Stomach (tissue), 9 donors: ENCODE measurements around the gene ABCF2. TPM values are rescaled to one million over a fixed set of nuclear protein-coding genes. Genes with fewer than 3 reads are reported as not detected.

Experiments used
- DNase-seq, 2 donors: peaks; one replicate each; pipeline versions ENCODE4 v3.0.0 to v3.0.0-alpha.2; 2013 to 2019
- H3K27ac ChIP-seq, 5 donors: fragments of 200-600 bp in 4 of 5; sonication (generic) in 4 of 5; one replicate each; pipeline ENCODE4 v1.5.1; 2013 to 2019; ENCODE audit warnings: mild to moderate bottlenecking in 1 of 5, moderate library complexity in 1 of 5
- H3K27me3 ChIP-seq, 3 donors: fragments of 200-600 bp; sonication (generic); one replicate each; pipeline ENCODE4 v1.5.1; 2017 to 2019; ENCODE audit warnings: mixed run types in 1 of 3
- H3K36me3 ChIP-seq, 4 donors: fragments of 200-600 bp; sonication (generic); 1 replicate in 3 of 4; 2 replicates in 1 of 4; pipeline ENCODE4 v1.5.1; 2016 to 2019
- H3K4me1 ChIP-seq, 4 donors: fragments of 200-600 bp; sonication (generic); one replicate each; pipeline ENCODE4 v1.5.1; 2016 to 2019
- H3K4me3 ChIP-seq, 4 donors: fragments of 200-600 bp; sonication (generic) in 3 of 4; one replicate each; pipeline ENCODE4 v1.5.1; 2016 to 2019; ENCODE audit warnings: mild to moderate bottlenecking in 1 of 4
- H3K9me3 ChIP-seq, 4 donors: fragments of 200-600 bp; sonication (generic); one replicate each; pipeline ENCODE4 v1.5.1; 2016 to 2019
- EP300 ChIP-seq: sonication (generic); formaldehyde crosslinking; IDR thresholded peaks from one replicate; pipeline ENCODE4 v1.6.1; 2017; ENCODE audit warnings: antibody characterized with exemption
- POLR2A ChIP-seq, 4 donors: fragments of 450-650 bp; IDR thresholded peaks; one replicate each; pipeline ENCODE4 v1.6.1; 2016; ENCODE audit warnings: antibody characterized with exemption in 4 of 4, control low read depth in 2 of 4, mild to moderate bottlenecking in 1 of 4, moderate library complexity in 1 of 4
- POLR2AphosphoS5 ChIP-seq, 3 donors: sonication (generic); formaldehyde crosslinking; IDR thresholded peaks; one replicate each; pipeline ENCODE4 v1.6.1; 2016; ENCODE audit warnings: antibody characterized with exemption in 3 of 3
- WGBS, 5 donors: extraction: QIAGEN DNeasy Blood & Tissue Kit in 3 of 5; methylation state at CpG; one replicate each; pipeline versions ENCODE4 v1.1.5 to v1.1.7; 2013 to 2018; 5-methylcytosine and 5-hydroxymethylcytosine counted together
- intact Hi-C: fragments of 100-400 bp; cut with DNase I; formaldehyde crosslinking; loops from one replicate; pipeline ENCODE4 v1.15.1; 2023; ENCODE audit warnings: low total_unique reads
- polyA plus RNA-seq, 3 donors: library from polyadenylated mRNA; stranded (reverse); fragments of 200-250 nt; gene quantifications; one replicate each; pipeline ENCODE4 v1.2.3, GENCODE V29; 2013
- total RNA-seq, 5 donors: library from RNA; depleted of rRNA; stranded (reverse); fragments of >200 nt; gene quantifications; one replicate each; pipeline versions ENCODE4 v1.1.0 to v1.2.3, GENCODE V29; 2014 to 2016
- TF ChIP-seq, protein P1 (sequence below), 7 experiments: fragments of 450-650 bp in 4 of 7; fragments of 200-600 bp in 3 of 7; sonication (generic) in 3 of 7; IDR thresholded peaks; one replicate each; pipeline ENCODE4 v1.5.1; 2016 to 2019; ENCODE audit warnings: antibody characterized with exemption in 7 of 7, control low read depth in 2 of 7, mild to moderate bottlenecking in 1 of 7
- donor health status: healthy with polysubstance abuse.
- donor health status: Bipolar disorder and iron deficiency.
- donor health status: healthy.

The ABCF2 gene
- total and polyA plus RNA-seq, 8 donors: 5.2 to 28.0 (median 15.2) TPM

DNA sequence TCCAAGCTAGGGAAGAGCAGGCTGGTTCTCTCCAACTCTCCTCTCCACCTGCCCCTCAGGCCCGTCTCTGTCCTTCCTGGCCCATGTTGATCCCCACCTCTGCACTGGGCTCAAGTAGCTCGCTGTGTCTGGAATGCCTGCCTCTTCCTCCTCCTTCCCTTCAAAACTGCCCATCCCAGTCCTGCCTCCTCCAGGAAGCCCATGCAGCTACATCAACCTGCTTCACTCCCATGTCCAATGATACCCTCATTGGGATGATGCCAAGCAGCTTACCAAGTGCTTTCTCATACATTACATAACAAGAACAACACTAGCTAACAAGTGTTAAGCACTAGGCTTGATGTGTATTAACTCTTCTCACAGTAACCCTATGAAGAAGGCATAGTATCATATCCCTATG is 48.2 kb downstream of the ABCF2 start:
- intact Hi-C loops: no loop called here
- no peak overlapping the region for H3K4me3 ChIP-seq
- WGBS, 5 donors: 50 to 79% (median 64%) methylated on average over 2 of the region's 2 CpGs
- peaks cover 0 to 6% (median 2%) of the 10 kb centered on the region in 4 donors for H3K4me1 ChIP-seq
- H3K9me3 ChIP-seq: no peaks in the 10 kb centered on the region
- DNase-seq: no peak
- no peaks in the 10 kb centered on the region for H3K36me3 ChIP-seq
- TF ChIP-seq, protein P1, sequence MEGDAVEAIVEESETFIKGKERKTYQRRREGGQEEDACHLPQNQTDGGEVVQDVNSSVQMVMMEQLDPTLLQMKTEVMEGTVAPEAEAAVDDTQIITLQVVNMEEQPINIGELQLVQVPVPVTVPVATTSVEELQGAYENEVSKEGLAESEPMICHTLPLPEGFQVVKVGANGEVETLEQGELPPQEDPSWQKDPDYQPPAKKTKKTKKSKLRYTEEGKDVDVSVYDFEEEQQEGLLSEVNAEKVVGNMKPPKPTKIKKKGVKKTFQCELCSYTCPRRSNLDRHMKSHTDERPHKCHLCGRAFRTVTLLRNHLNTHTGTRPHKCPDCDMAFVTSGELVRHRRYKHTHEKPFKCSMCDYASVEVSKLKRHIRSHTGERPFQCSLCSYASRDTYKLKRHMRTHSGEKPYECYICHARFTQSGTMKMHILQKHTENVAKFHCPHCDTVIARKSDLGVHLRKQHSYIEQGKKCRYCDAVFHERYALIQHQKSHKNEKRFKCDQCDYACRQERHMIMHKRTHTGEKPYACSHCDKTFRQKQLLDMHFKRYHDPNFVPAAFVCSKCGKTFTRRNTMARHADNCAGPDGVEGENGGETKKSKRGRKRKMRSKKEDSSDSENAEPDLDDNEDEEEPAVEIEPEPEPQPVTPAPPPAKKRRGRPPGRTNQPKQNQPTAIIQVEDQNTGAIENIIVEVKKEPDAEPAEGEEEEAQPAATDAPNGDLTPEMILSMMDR (IDR thresholded peaks at IDR 0.05): no peak
- TF ChIP-seq POLR2AphosphoS5 (IDR thresholded peaks at IDR 0.05) (no peak), EP300 (no peak), POLR2A (IDR thresholded peaks at IDR 0.05) (no peak)
- H3K27ac ChIP-seq: no peak overlapping the region
- H3K27me3 ChIP-seq: peaks cover 0 to 78% (median 35%) of the 10 kb centered on the region in 3 donors

DNA sequence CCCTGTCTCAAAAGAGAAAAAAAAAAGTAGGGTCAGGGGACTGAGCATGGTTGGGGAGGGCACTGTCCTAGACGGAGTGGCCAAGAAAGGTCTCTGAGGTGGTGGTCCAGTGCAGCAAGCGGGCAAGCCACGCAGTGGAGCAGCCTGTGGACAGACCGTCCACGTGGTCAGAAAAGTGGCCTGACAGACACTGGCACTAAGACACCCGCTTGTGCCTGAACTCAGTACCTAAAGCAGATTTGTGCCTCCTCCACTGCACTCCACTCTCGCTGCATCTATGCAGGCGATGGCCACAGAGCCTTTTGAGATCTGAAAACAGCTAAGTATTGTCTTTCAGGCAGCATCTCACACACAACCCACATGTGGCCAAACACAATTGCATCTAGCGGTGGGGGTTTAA is 48.8 kb downstream of the ABCF2 start:
- no peaks in the 10 kb centered on the region for H3K9me3 ChIP-seq
- 89 to 92% (median 90%) methylated on average over 9 of the region's 9 CpGs for WGBS, 5 donors

DNA sequence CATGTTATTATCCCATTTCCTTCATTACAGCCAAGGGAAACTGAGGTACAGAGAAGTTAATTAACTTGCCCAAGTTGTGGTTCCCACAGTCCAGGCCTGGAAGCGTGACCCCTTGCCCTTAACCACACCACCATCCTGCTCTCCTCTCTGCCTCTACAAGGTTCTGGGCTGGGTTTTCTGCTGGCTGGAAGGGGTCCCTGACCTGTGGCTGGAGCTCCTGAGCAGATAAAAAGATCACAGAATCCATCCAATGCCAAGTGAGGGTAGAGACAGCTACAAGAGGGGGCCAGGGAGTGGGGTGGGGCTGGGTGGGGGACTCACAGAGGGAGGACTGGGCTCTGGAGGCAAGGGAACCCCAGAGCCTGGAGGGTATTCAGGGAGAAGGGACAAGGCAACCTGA is 49.7 kb downstream of the ABCF2 start:
- Histone ChIP-seq H3K27me3 (peaks cover 0 to 88% (median 47%) of the 10 kb centered on the region in 3 donors), H3K27ac (no peak overlapping the region), H3K9me3 (no peaks in the 10 kb centered on the region), H3K4me3 (no peak overlapping the region), H3K36me3 (no peaks in the 10 kb centered on the region), H3K4me1 (peaks cover 0 to 10% (median 4%) of the 10 kb centered on the region in 4 donors)
- DNase-seq: peak in 1 of 2 donors; percentile 5
- 58 to 92% (median 84%) methylated on average over 1 of the region's 1 CpG for WGBS, 5 donors
- TF ChIP-seq, protein P1 (IDR thresholded peaks at IDR 0.05): no peak
- TF ChIP-seq POLR2A (IDR thresholded peaks at IDR 0.05) (no peak), POLR2AphosphoS5 (IDR thresholded peaks at IDR 0.05) (no peak), EP300 (no peak)
- intact Hi-C loops: no loop called here

More for the DNA sequence above, 48.8 kb downstream of the ABCF2 start:
- peak in 1 of 2 donors; percentile 3 for DNase-seq
- Histone ChIP-seq H3K27ac (no peak overlapping the region), H3K4me1 (peaks cover 0 to 6% (median 2%) of the 10 kb centered on the region in 4 donors), H3K36me3 (no peaks in the 10 kb centered on the region), H3K4me3 (no peak overlapping the region), H3K27me3 (peaks cover 0 to 79% (median 41%) of the 10 kb centered on the region in 3 donors)
- intact Hi-C loops: no loop called here
- TF ChIP-seq POLR2AphosphoS5 (IDR thresholded peaks at IDR 0.05) (no peak), POLR2A (IDR thresholded peaks at IDR 0.05) (no peak), EP300 (no peak)
- TF ChIP-seq, protein P1 (IDR thresholded peaks at IDR 0.05): no peak

DNA sequence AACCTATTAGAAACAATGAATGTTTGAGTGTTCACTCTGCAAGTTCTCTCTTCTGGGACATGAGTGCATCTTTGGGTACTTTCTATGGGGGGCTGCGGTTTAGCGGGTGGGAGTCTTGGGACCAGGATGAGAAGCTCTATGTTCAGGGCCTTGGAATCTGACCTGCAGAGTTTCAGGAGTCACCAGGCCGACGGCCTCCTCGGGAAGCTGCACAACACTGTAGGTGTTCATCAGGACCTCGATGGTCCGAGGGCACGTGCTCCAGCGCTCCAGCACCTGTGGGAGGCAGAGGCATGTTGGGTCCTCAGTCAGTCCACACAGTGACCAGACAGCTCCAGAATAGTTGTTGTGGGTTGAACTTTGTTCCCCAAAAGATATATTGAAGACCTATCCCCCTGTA is 50.6 kb downstream of the ABCF2 start:
- Histone ChIP-seq H3K4me1 (peaks cover 0 to 10% (median 5%) of the 10 kb centered on the region in 4 donors), H3K4me3 (no peak overlapping the region), H3K27me3 (peaks cover 0 to 95% (median 47%) of the 10 kb centered on the region in 3 donors), H3K9me3 (no peaks in the 10 kb centered on the region), H3K36me3 (no peaks in the 10 kb centered on the region), H3K27ac (no peak overlapping the region)
- WGBS, 5 donors: 87 to 93% (median 90%) methylated on average over 9 of the region's 9 CpGs
- DNase-seq: peak in 1 of 2 donors; percentile 9
- TF ChIP-seq, protein P1 (IDR thresholded peaks at IDR 0.05): no peak
- no peak for TF ChIP-seq POLR2A (IDR thresholded peaks at IDR 0.05)
- TF ChIP-seq EP300: no peak
- TF ChIP-seq POLR2AphosphoS5 (IDR thresholded peaks at IDR 0.05): no peak
- intact Hi-C loops: no loop called here
